Measurements from ENCODE around the gene RWDD4. TPM values are rescaled to one million over a fixed set of nuclear protein-coding genes. Genes with fewer than 3 reads are reported as not detected.
A peak's percentile ranks its signal among the peaks of the same experiment; 100 is the strongest.

RWDD4 gene
- total RNA-seq = 10 to 100 TPM; 20.3 to 23.7 TPM
- 21.5 TPM for polyA plus RNA-seq (2013, experiment 1 of 2)
- 23.4 TPM for polyA plus RNA-seq (2013, experiment 2 of 2)
- long read RNA-seq, experiment 1, transcript RWDD4-202 (7 exons, 2,590 nt) = major isoform, 7 of 21 reads
- long read RNA-seq, experiment 1, partial matches to known transcripts = 1 of 21 reads
- long read RNA-seq, experiment 1, other reads (novel, unspliced or antisense) = 13 of 21 reads
- long read RNA-seq, experiment 2, transcript RWDD4-202 (7 exons, 2,590 nt) = major isoform, 29 of 42 reads
- long read RNA-seq, experiment 2, partial matches to known transcripts = 0 of 42 reads
- long read RNA-seq, experiment 2, other reads (novel, unspliced or antisense) = 13 of 42 reads
- long read RNA-seq, experiment 3, transcript RWDD4-202 (7 exons, 2,590 nt) = major isoform, 69 of 94 reads
- long read RNA-seq, experiment 3, partial matches to known transcripts = 2 of 94 reads
- long read RNA-seq, experiment 3, other reads (novel, unspliced or antisense) = 23 of 94 reads
- long read RNA-seq, experiment 4, transcript RWDD4-202 (7 exons, 2,590 nt) = major isoform, 17 of 33 reads
- long read RNA-seq, experiment 4, partial matches to known transcripts = 2 of 33 reads
- long read RNA-seq, experiment 4, other reads (novel, unspliced or antisense) = 14 of 33 reads

- Mint-ChIP-seq H3K9me3 (no peaks in the 10 kb centered on the region), H3K4me3 (peak within 1 kb of the TSS; percentile 86), H3K27ac (peak within 1 kb of the TSS; percentile 93), H3K36me3 (ENCODE audit: low read depth) (peaks cover 18% of the 10 kb centered on the region), H3K4me1 (peaks cover 17% of the 10 kb centered on the region), H3K27me3 (ENCODE audit: insufficient read depth) (no peaks in the 10 kb centered on the region)
- Histone ChIP-seq H3K27ac (ENCODE audit: low read depth, low read length) (peak within 1 kb of the TSS; percentile 88), H3K4me1 (ENCODE audit: control insufficient read depth, insufficient read depth, low read length) (no peaks in the 10 kb centered on the region), H3K9me3 (ENCODE audit: control insufficient read depth, low read length) (no peaks in the 10 kb centered on the region), H3K9ac (ENCODE audit: extremely low read depth, low read length, poor library complexity, severe bottlenecking) (peak within 1 kb of the TSS; percentile 78), H3K36me3 (ENCODE audit: control insufficient read depth, insufficient read depth, low read length) (peaks cover 13% of the 10 kb centered on the region), H3K4me3 (ENCODE audit: low read length) (peak within 1 kb of the TSS; percentile 92), H3K27me3 (ENCODE audit: control insufficient read depth, insufficient read depth, low read length, poor library complexity, severe bottlenecking) (no peaks in the 10 kb centered on the region)
- DNase-seq = peak; percentile 99
- WGBS, 2 experiments (ENCODE audit: insufficient coverage in 1 of 2, insufficient read length in 1 of 2) = 0% methylated on average over 12 to 57 of the region's 63 CpGs
- TF ChIP-seq, protein P1, sequence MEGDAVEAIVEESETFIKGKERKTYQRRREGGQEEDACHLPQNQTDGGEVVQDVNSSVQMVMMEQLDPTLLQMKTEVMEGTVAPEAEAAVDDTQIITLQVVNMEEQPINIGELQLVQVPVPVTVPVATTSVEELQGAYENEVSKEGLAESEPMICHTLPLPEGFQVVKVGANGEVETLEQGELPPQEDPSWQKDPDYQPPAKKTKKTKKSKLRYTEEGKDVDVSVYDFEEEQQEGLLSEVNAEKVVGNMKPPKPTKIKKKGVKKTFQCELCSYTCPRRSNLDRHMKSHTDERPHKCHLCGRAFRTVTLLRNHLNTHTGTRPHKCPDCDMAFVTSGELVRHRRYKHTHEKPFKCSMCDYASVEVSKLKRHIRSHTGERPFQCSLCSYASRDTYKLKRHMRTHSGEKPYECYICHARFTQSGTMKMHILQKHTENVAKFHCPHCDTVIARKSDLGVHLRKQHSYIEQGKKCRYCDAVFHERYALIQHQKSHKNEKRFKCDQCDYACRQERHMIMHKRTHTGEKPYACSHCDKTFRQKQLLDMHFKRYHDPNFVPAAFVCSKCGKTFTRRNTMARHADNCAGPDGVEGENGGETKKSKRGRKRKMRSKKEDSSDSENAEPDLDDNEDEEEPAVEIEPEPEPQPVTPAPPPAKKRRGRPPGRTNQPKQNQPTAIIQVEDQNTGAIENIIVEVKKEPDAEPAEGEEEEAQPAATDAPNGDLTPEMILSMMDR (conservative IDR thresholded peaks at IDR 0.05) = peak; percentile 44
Observed at GRCh38 chr4:183659029-183659871, at the start of gene RWDD4, which contains the start of gene TRAPPC11. Gene RWDD4, minus strand, starts transcription at chr4:183659185. Its CDS starts 233 bp downstream, at chr4:183658952. Gene TRAPPC11, plus strand, starts transcription at chr4:183659293. Its CDS starts 4,575 bp downstream, at chr4:183663868.

DNA sequence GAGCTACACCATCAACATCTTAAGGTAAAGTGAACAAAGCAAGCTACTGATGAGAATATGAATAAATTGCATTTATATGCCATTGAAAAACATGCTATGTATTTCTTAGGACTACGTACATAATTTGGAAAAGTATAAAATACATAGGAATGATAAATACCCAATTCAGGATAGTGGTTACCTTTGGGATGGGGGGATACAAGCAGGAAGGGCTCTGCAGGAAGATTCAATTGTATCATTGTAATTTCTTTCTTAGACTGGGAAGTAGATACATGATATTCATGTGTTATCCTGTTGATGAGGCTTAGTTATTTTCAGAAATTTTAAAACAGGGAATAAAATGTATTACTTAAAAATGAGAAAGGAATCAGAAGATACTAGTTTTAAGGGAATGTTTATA lies 43.5 kb upstream of the RWDD4 start:
- Histone ChIP-seq H3K9ac (ENCODE audit: extremely low read depth, low read length, poor library complexity, severe bottlenecking) (no peak overlapping the region), H3K4me1 (ENCODE audit: control insufficient read depth, insufficient read depth, low read length) (no peaks in the 10 kb centered on the region), H3K36me3 (ENCODE audit: control insufficient read depth, insufficient read depth, low read length) (peaks cover 89% of the 10 kb centered on the region), H3K9me3 (ENCODE audit: control insufficient read depth, low read length) (peaks cover 25% of the 10 kb centered on the region), H3K4me3 (ENCODE audit: low read length) (no peak overlapping the region), H3K27me3 (ENCODE audit: control insufficient read depth, insufficient read depth, low read length, poor library complexity, severe bottlenecking) (no peaks in the 10 kb centered on the region), H3K27ac (ENCODE audit: low read depth, low read length) (no peak overlapping the region)
- 100% methylated on average over 1 of the region's 1 CpG; no CpG with 5 or more reads in 1 of the 2 experiments for WGBS, 2 experiments (ENCODE audit: insufficient coverage in 1 of 2, insufficient read length in 1 of 2)
- Mint-ChIP-seq H3K4me1 (no peaks in the 10 kb centered on the region), H3K4me3 (no peak overlapping the region), H3K27me3 (ENCODE audit: insufficient read depth) (no peaks in the 10 kb centered on the region), H3K9me3 (no peaks in the 10 kb centered on the region), H3K36me3 (ENCODE audit: low read depth) (peaks cover 84% of the 10 kb centered on the region), H3K27ac (no peak overlapping the region)
- TF ChIP-seq, protein P1 (conservative IDR thresholded peaks at IDR 0.05) = no peak
- no peak for DNase-seq

DNA sequence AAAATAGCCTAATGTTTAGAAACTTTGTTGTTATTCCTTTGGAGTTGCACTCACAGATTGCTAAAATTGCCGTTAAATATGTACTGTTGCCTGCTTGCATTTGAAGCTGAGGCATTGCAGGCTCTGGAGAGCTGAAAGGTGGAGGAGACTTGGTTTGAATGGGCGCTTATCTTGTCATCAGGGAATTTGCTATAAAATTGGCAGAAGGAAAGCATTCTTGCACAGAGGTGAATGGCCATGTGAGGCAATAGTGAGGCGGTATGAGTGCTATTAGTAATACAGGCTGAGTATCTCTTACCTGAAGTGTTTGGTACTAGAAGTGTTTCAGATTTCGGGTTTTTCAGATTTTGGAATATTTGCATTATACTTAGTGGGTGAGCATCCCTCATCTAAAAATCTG lies 41.4 kb upstream of the RWDD4 start:
- H3K4me3 ChIP-seq (ENCODE audit: low read length) = no peak overlapping the region
- no peak for DNase-seq
- WGBS, 2 experiments (ENCODE audit: insufficient coverage in 1 of 2, insufficient read length in 1 of 2) = 91 to 95% methylated on average over 4 of the region's 4 CpGs
- no peaks in the 10 kb centered on the region for H3K4me1 Mint-ChIP-seq
- no peak overlapping the region for H3K27ac ChIP-seq (ENCODE audit: low read depth, low read length)
- no peaks in the 10 kb centered on the region for H3K27me3 ChIP-seq (ENCODE audit: control insufficient read depth, insufficient read depth, low read length, poor library complexity, severe bottlenecking)
- no peaks in the 10 kb centered on the region for H3K4me1 ChIP-seq (ENCODE audit: control insufficient read depth, insufficient read depth, low read length)
- H3K27ac Mint-ChIP-seq = no peak overlapping the region
- no peaks in the 10 kb centered on the region for H3K9me3 Mint-ChIP-seq
- peaks cover 19% of the 10 kb centered on the region for H3K9me3 ChIP-seq (ENCODE audit: control insufficient read depth, low read length)
- H3K27me3 Mint-ChIP-seq (ENCODE audit: insufficient read depth) = no peaks in the 10 kb centered on the region
- peaks cover 91% of the 10 kb centered on the region for H3K36me3 ChIP-seq (ENCODE audit: control insufficient read depth, insufficient read depth, low read length)
- H3K36me3 Mint-ChIP-seq (ENCODE audit: low read depth) = peaks cover 86% of the 10 kb centered on the region
- TF ChIP-seq, protein P1 (conservative IDR thresholded peaks at IDR 0.05) = no peak
- no peak overlapping the region for H3K9ac ChIP-seq (ENCODE audit: extremely low read depth, low read length, poor library complexity, severe bottlenecking)
- no peak overlapping the region for H3K4me3 Mint-ChIP-seq

Data from endodermal cell (in vitro differentiated cells).